ENCODE data around the gene XPOT.

The XPOT gene

GRCh38 chr12:64491718-64492117 is 87.5 kb downstream of the XPOT start:
- H3K27me3 ChIP-seq (ENCODE audit: insufficient read depth, low read length, poor library complexity, severe bottlenecking): no peaks in the 10 kb centered on the region
- H4K20me1 ChIP-seq (ENCODE audit: insufficient read depth, low read length, poor library complexity, severe bottlenecking): peaks cover 9% of the 10 kb centered on the region
- no peak overlapping the region for H3K9ac ChIP-seq (ENCODE audit: low read depth, low read length, poor library complexity, severe bottlenecking)
- peaks cover 11% of the 10 kb centered on the region for H3K4me1 ChIP-seq (ENCODE audit: insufficient read depth, low read length, poor library complexity, severe bottlenecking)
- no peaks in the 10 kb centered on the region for H3K79me2 ChIP-seq (ENCODE audit: insufficient read depth, low read length)
- no peaks in the 10 kb centered on the region for H3K9me3 ChIP-seq (ENCODE audit: insufficient read depth, low read depth, low read length)
- H3K9me2 ChIP-seq (replicated peaks; ENCODE audit: low read depth, low read length): no peaks in the 10 kb centered on the region
- H3F3A ChIP-seq (ENCODE audit: low read depth): no peaks in the 10 kb centered on the region
- peaks cover 78% of the 10 kb centered on the region; the same call in 1 of the 2 replicates for H3K36me3 ChIP-seq (ENCODE audit: insufficient read depth, low read length)
- TF ChIP-seq EZH2phosphoT487 (IDR thresholded peaks at IDR 0.05; ENCODE audit: borderline replicate concordance): no peak
- no peak for TF ChIP-seq CTCF (conservative IDR thresholded peaks at IDR 0.05; ENCODE audit: low read length)
- H3K4me2 ChIP-seq (ENCODE audit: low read depth, low read length, poor library complexity, severe bottlenecking): no peak overlapping the region
- H3K4me3 ChIP-seq (ENCODE audit: low read length, poor library complexity, severe bottlenecking): no peak overlapping the region
- H2AFZ ChIP-seq (ENCODE audit: low read length): no peak overlapping the region

DNA sequence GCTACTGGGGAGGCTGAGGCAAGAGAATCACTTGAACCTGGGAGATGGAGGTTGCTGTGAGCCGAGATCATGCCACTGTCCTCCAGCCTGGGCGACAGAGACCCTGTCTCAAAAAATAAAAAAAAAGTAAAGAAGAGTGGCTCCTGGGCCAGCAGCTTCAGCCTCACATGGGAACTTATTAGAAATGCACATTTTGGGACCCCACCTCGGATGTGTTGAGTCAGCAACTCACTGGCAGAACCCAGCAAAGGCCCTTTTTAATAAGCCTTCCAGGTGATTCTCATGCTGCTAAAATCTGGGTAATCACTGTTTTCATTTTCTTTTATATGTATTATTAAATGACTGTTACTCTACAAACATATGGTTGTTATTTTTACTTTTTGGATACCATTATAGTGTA is 89.3 kb downstream of the XPOT start:
- H3K27me3 ChIP-seq (ENCODE audit: insufficient read depth, low read length, poor library complexity, severe bottlenecking): no peaks in the 10 kb centered on the region
- no peaks in the 10 kb centered on the region for H3K79me2 ChIP-seq (ENCODE audit: insufficient read depth, low read length)
- H3K4me2 ChIP-seq (ENCODE audit: low read depth, low read length, poor library complexity, severe bottlenecking): no peak overlapping the region
- H3F3A ChIP-seq (ENCODE audit: low read depth): no peaks in the 10 kb centered on the region
- peaks cover 11% of the 10 kb centered on the region for H3K4me1 ChIP-seq (ENCODE audit: insufficient read depth, low read length, poor library complexity, severe bottlenecking)
- H2AFZ ChIP-seq (ENCODE audit: low read length): no peak overlapping the region
- H3K9ac ChIP-seq (ENCODE audit: low read depth, low read length, poor library complexity, severe bottlenecking): no peak overlapping the region
- peaks cover 79% of the 10 kb centered on the region for H3K36me3 ChIP-seq (ENCODE audit: insufficient read depth, low read length)
- H4K20me1 ChIP-seq (ENCODE audit: insufficient read depth, low read length, poor library complexity, severe bottlenecking): peaks cover 9% of the 10 kb centered on the region
- H3K9me2 ChIP-seq (replicated peaks; ENCODE audit: low read depth, low read length): no peaks in the 10 kb centered on the region
- H3K9me3 ChIP-seq (ENCODE audit: insufficient read depth, low read depth, low read length): no peaks in the 10 kb centered on the region
- H3K4me3 ChIP-seq (ENCODE audit: low read length, poor library complexity, severe bottlenecking): no peak overlapping the region
- TF ChIP-seq CTCF (conservative IDR thresholded peaks at IDR 0.05; ENCODE audit: low read length) (no peak), EZH2phosphoT487 (IDR thresholded peaks at IDR 0.05; ENCODE audit: borderline replicate concordance) (no peak)

DNA sequence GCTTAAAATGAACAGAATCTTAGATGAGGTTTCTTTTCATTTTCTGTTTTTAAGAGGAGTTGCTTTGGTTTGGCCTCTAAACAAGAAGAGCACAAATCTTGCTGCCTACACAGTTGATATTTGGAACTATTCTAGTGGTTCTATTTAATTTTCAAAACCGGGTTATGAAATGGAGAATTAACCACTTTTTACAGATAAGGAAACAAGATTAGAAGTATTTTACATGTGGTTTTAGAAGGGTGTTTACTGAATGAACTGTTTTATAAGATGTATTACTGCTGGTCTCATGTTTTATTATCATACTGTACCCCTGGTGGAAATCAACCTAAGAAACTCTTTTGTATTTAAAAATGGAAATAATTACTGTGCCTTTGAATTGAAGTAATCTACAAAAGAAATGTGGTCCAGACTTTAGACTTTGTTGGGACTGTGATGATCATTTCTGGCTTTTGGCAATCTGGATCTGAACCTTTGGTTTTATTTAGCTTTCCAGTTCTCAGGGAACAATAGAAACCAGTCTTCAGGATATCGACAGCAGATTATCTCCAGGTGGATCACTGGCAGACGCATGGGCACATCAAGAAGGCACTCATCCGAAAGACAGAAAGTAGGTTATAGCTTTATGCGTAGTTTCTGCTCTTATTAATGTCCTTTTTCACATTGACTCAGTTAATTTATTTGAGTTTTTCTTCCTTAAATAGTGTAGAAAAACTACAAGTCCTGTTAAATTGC is 91.0 kb downstream of the XPOT start:
- Histone ChIP-seq H3K4me3 (ENCODE audit: low read length, poor library complexity, severe bottlenecking) (no peak overlapping the region), H3K4me1 (ENCODE audit: insufficient read depth, low read length, poor library complexity, severe bottlenecking) (peaks cover 11% of the 10 kb centered on the region)

More for the DNA sequence above, 91.0 kb downstream of the XPOT start:
- Histone ChIP-seq H3K36me3 (ENCODE audit: insufficient read depth, low read length) (peaks cover 78% of the 10 kb centered on the region), H3K9ac (ENCODE audit: low read depth, low read length, poor library complexity, severe bottlenecking) (no peak overlapping the region), H3K9me2 (replicated peaks; ENCODE audit: low read depth, low read length) (no peaks in the 10 kb centered on the region), H3F3A (ENCODE audit: low read depth) (no peaks in the 10 kb centered on the region), H3K79me2 (ENCODE audit: insufficient read depth, low read length) (no peaks in the 10 kb centered on the region), H3K9me3 (ENCODE audit: insufficient read depth, low read depth, low read length) (no peaks in the 10 kb centered on the region), H3K4me2 (ENCODE audit: low read depth, low read length, poor library complexity, severe bottlenecking) (no peak overlapping the region), H4K20me1 (ENCODE audit: insufficient read depth, low read length, poor library complexity, severe bottlenecking) (peaks cover 9% of the 10 kb centered on the region), H3K27me3 (ENCODE audit: insufficient read depth, low read length, poor library complexity, severe bottlenecking) (no peaks in the 10 kb centered on the region), H2AFZ (ENCODE audit: low read length) (no peak overlapping the region)
- TF ChIP-seq CTCF (conservative IDR thresholded peaks at IDR 0.05; ENCODE audit: low read length) (no peak), EZH2phosphoT487 (IDR thresholded peaks at IDR 0.05; ENCODE audit: borderline replicate concordance) (no peak)
